ENCODE results near the gene FBN2.

The FBN2 gene

GRCh38 chr5:128538000-128538249 is at the start of gene FBN2:
Gene FBN2, minus strand, starts transcription at chr5:128538245. Its CDS starts 642 bp downstream, at chr5:128537603.
- DNase-seq (ENCODE audit: low read depth), result no peak

- DNase-seq (ENCODE audit: low read depth), result no peak
Observed at GRCh38 chr5:128587275-128587674, 49.2 kb upstream of the FBN2 start.

- no peak for DNase-seq (ENCODE audit: low read depth)
Observed at GRCh38 chr5:128586848-128587247, 48.8 kb upstream of the FBN2 start.

GRCh38 chr5:128579639-128580038 is 41.6 kb upstream of the FBN2 start:
- no peak for DNase-seq (ENCODE audit: low read depth)

GRCh38 chr5:128579093-128579492 is 41.0 kb upstream of the FBN2 start:
- no peak for DNase-seq (ENCODE audit: low read depth)

GRCh38 chr5:128574041-128574440 is 36.0 kb upstream of the FBN2 start:
- no peak for DNase-seq (ENCODE audit: low read depth)

GRCh38 chr5:128572930-128573319 is 34.9 kb upstream of the FBN2 start:
- no peak for DNase-seq (ENCODE audit: low read depth)

- no peak for DNase-seq (ENCODE audit: low read depth)
Observed at GRCh38 chr5:128572051-128572929, 34.2 kb upstream of the FBN2 start.

- DNase-seq (ENCODE audit: low read depth), result no peak
Observed at GRCh38 chr5:128566178-128566577, 28.1 kb upstream of the FBN2 start.

GRCh38 chr5:128559300-128560297 is 21.6 kb upstream of the FBN2 start:
- DNase-seq (ENCODE audit: low read depth), result no peak

- no peak for DNase-seq (ENCODE audit: low read depth)
Observed at GRCh38 chr5:128553747-128554146, 15.7 kb upstream of the FBN2 start.

- DNase-seq (ENCODE audit: low read depth), result no peak
Observed at GRCh38 chr5:128551476-128551875, 13.4 kb upstream of the FBN2 start.

GRCh38 chr5:128549496-128549895 is 11.5 kb upstream of the FBN2 start:
- DNase-seq (ENCODE audit: low read depth), result no peak

- DNase-seq (ENCODE audit: low read depth), result no peak
Observed at GRCh38 chr5:128546658-128547281, 8.7 kb upstream of the FBN2 start.

GRCh38 chr5:128541385-128541784 is 3.3 kb upstream of the FBN2 start:
- no peak for DNase-seq (ENCODE audit: low read depth)

- DNase-seq (ENCODE audit: low read depth), result no peak
Observed at GRCh38 chr5:128539038-128539429, 989 bp upstream of the FBN2 start.

- DNase-seq (ENCODE audit: low read depth), result no peak
Observed at GRCh38 chr5:128538250-128539037, 399 bp upstream of the FBN2 start.

- no peak for DNase-seq (ENCODE audit: low read depth)
Observed at GRCh38 chr5:128537221-128537999, 635 bp downstream of the FBN2 start.

GRCh38 chr5:128536254-128537220 is 1.5 kb downstream of the FBN2 start:
- DNase-seq (ENCODE audit: low read depth), result no peak

GRCh38 chr5:128535251-128535650 is 2.8 kb downstream of the FBN2 start:
- DNase-seq (ENCODE audit: low read depth), result no peak

Data from activated gamma-delta T cell treated with anti-CD3 and anti-CD28 coated beads, Interleukin-2, amount 50 U/mL, for 16 hours (primary cell).